SKM-1 (cell line): Measurements from ENCODE around the gene KNTC1.
"Not testable (repeated sequence)": the region's sequence is repeated elsewhere in the genome, so short reads cannot be mapped to it uniquely, and the experiment has no call there.

ENCODE experiments used
- DNase-seq: peaks from one replicate; lab custom pipeline; 2025; ENCODE audit not compliant: unreplicated experiment; lab: John Stamatoyannopoulos, UW

Gene KNTC1

GRCh38 chr12:122560138-122560537 lies 33.1 kb downstream of the KNTC1 start:
- DNase-seq: no peak

GRCh38 chr12:122563361-122563760 lies 36.3 kb downstream of the KNTC1 start:
- DNase-seq: no peak

DNA sequence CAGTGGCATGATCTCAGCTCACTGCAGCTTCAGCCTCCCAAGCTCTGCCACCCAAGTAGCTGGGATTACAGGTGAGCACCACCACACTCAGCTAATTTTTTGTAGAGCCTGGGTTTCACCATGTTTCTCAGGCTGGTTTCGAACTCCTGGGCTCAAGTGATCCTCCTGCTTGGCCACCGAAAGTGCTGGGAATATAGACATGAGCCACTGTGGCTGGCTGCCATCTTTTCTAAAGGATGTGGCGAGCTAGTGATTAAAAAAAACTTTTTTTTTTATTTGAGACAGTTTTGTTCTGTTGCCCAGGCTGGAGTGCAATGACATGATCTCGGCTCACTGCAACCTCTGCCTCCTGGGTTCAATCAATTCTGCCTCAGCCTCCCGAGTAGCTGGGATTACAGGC lies 39.8 kb downstream of the KNTC1 start:
- DNase-seq: not testable (repeated sequence)

- DNase-seq: no peak
Measured at GRCh38 chr12:122569288-122569687, 42.2 kb downstream of the KNTC1 start.

- not testable (repeated sequence) for DNase-seq
Measured at GRCh38 chr12:122570006-122570405, 43.0 kb downstream of the KNTC1 start.

DNA sequence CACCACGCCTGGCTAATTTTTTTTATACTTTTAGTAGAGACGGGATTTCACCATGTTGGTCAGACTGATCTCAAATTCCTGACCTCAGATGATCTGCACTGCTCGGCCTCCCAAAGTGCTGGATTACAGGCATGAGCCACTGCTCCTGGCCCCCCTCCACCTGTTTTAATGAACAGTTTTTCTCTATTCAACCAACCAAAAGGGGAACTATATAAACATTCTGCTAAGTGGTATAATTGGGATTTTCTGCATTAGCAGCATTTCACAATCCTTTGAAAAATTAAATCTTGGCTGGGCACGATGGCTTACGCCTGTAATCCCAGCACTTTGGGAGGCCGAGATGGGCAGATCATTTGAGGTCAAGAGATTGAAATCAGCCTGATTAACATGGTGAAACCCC lies 44.8 kb downstream of the KNTC1 start:
- DNase-seq: no peak

DNA sequence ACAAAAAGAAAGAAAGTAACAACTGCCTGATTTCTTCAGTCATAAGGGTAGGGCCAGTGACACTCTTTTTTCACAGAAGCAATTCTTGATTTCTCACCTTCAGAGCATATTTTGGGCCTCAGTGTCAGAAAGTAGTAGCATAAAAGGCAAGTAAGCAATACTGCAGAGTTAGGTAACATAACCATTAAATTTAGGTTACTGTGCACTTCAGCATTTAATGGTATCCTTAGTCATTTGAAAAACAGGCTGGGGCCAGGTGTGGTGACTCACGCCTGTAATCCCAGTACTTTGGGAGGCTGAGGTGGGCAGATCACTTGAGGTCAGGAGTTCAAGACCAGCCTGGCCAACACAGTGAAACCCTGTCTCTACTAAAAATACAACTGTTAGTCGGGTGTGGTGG lies 56.2 kb downstream of the KNTC1 start:
- not testable (repeated sequence) for DNase-seq

DNA sequence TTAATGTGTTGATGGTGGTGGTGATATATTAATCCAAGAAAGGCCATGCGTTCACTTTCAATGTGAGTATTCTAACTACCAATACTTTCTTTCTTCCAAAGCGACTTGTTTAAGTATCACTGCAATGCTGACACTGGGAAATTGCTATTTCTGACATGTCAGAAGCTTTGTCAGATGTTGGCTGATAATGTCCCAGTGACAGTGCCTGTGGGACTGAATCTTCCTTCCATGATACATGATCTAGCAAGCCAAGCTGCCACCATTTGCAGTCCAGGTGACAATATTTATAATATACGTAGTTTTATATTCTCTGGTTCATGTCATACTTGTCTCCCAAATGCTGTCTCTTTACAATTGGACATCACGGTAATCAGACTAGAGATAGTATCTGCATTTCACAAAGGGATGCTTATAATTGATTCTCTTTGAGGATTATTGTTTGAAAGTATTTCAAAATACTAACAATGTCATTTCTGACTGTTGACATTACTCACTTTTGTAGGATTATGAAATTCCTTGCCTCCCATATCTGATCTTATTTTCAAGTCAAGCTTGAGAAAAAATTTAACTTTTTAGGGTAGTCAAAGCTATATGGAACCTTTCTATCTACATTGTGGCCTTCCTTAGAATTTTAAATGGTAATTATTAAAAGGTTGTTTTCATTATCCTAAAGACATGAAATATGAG lies 57.3 kb downstream of the KNTC1 start:
- DNase-seq: no peak

- no peak for DNase-seq
Measured at GRCh38 chr12:122590990-122591389, 63.9 kb downstream of the KNTC1 start.

GRCh38 chr12:122591966-122592365 lies 64.9 kb downstream of the KNTC1 start:
- DNase-seq: not testable (repeated sequence)

GRCh38 chr12:122592543-122592942 lies 65.5 kb downstream of the KNTC1 start:
- DNase-seq: not testable (repeated sequence)

DNA sequence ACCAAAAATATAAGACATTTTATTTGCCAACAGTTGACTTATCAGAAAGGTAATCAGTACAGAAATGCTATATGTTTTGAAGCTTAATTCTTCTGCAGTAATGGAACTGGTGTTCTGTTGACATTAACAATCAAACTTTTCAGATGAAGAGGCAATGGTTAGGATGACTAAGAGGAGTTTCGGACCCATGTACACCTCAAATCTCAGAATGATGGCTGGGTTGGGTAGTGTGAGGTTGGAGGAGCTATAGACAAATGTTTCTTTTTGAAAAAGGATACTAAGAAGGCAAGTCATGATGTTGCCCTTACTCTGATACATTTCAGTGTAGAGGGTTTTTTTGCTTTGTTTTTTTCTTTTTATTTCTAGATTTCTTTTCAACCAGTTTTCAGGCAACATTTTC lies 66.9 kb downstream of the KNTC1 start:
- no peak for DNase-seq

- no peak for DNase-seq
Measured at GRCh38 chr12:122596838-122597237, 69.8 kb downstream of the KNTC1 start.

- DNase-seq: no peak
Measured at GRCh38 chr12:122602456-122602855, 75.4 kb downstream of the KNTC1 start.

DNA sequence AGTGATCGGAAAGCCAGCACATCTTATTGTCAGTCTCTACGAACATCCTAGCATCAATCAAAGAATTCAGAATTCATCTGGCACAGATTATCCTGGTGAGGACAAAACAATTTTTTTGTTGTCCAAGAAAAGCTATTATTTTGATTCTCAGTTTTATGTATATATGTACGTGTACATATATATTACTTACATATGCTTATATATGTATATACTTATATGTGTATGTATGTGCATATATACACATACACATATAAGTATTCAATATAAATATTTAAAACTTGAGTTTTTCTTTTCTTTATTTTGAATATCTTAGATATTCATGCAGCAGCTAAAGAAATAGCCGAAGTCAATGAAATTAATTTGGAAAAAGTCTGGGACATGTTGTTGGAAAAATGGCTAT lies 77.9 kb downstream of the KNTC1 start:
- no peak for DNase-seq

- DNase-seq: no peak
Measured at GRCh38 chr12:122609732-122610131, 82.7 kb downstream of the KNTC1 start.

DNA sequence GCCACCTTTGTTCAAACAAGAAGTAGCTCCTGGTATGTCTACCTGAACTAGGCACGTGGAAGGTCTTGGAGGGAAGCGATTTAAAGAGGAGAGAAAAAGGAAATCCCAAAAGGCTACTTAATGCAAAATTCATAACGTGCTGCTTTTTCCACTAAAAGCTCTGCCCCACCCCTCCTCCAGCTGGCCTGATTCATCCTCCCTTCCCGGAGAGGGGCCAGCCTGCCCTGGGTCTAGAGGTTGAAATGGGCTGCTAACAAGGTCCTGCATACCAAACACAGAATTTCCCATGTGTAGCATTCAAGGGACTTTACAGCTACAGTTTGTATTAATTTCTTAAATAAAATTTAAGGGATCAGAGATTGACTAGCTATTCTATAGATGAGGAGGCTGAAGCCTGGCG lies 83.2 kb downstream of the KNTC1 start:
- no peak for DNase-seq

- no peak for DNase-seq
Measured at GRCh38 chr12:122610911-122611310, 83.9 kb downstream of the KNTC1 start.

GRCh38 chr12:122614839-122615238 lies 87.8 kb downstream of the KNTC1 start:
- no peak for DNase-seq

DNA sequence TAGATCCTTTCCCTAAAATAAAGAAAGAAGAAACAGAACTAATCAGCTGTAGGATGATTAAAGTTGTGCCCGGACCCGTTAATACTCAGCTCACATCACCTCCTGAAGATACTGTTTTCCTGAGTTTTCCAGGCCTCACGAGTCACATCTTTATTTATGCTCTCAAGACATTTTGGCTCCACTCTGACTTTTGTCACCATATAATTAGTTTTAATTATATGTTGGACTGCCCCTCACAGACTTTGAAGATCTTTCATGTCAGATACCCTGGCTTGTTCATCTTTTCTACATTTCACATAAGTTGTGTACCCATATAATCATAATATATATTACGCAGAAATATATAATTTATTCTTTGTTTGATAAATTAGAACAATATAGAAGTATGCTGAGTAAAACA lies 88.7 kb downstream of the KNTC1 start:
- DNase-seq: no peak

GRCh38 chr12:122635471-122635870 lies 108.4 kb downstream of the KNTC1 start:
- no peak for DNase-seq

- DNase-seq: no peak
Measured at GRCh38 chr12:122643207-122643805, 116.3 kb downstream of the KNTC1 start.
